OCI-LY1 (cell line): ENCODE measurements around the gene ANKRD40CL.

Experiments
- CTCF ChIP-seq: fragments of 200-600 bp; sonication (generic), shearing (Covaris generic); IDR thresholded peaks from 2 replicates; pipeline ENCODE4 v1.5.1; 2017; ENCODE audit warnings: mild to moderate bottlenecking, antibody characterized with exemption, low read length, moderate library complexity, mixed read lengths
- EZH2 ChIP-seq: fragments of 200-600 bp; sonication (generic), shearing (Covaris generic); IDR thresholded peaks from 2 replicates; pipeline ENCODE4 v1.8.0; 2017; ENCODE audit warnings: borderline replicate concordance, mixed run types, mild to moderate bottlenecking, antibody characterized with exemption, low read length, moderate library complexity, mixed read lengths

DNA sequence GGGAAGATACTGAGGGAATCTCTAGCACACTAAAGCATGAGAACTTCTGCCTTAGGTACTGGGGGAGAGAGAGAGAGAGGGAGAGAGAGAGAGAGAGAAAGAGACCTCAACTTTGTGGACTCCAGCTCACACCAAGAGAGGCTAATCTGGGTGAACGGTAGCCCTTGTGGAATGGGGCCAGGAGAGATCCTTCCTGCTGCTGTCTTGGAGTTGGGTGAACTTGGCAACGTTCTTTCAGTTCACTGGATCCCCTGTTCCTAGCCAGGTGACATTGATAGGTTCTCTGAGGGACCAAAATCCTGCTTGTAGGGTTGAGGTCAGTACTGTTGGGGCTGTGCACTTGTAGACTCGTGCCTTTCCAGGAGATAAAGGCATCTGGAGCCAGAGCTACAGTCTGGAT, 41.6 kb upstream of the ANKRD40CL start:
- TF ChIP-seq CTCF = no peak
- no peak for TF ChIP-seq EZH2
